ENCODE measurements around the gene TLCD1. TPM values are rescaled to one million over a fixed set of nuclear protein-coding genes. Genes with fewer than 3 reads are reported as not detected.

Gene TLCD1, protein sequence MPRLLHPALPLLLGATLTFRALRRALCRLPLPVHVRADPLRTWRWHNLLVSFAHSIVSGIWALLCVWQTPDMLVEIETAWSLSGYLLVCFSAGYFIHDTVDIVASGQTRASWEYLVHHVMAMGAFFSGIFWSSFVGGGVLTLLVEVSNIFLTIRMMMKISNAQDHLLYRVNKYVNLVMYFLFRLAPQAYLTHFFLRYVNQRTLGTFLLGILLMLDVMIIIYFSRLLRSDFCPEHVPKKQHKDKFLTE
- total RNA-seq (under 1 TPM in 1 of 2 experiments, not detected in 1; 0.88 TPM), polyA plus RNA-seq (under 1 TPM in 1 of 3 donors, not detected in 2; 0.22 TPM), total RNA-seq (0.43 to 8.6 (median 1.7) reads per million in 6 experiments)

- POLR2A ChIA-PET = interaction anchor here (0.6 to 7.5 kb wide), 16 partner anchors 15 to 354 kb away, joined by 3 to 365 read pairs (median 10); partner anchors contain the start of genes BLTP2, DHRS13, FLOT2 and PHF12
- H3K36me3 Mint-ChIP-seq = peaks cover 5 to 41% (median 10%) of the 10 kb centered on the region in 3 donors
- H3K4me1 Mint-ChIP-seq = peaks cover 17 to 68% (median 56%) of the 10 kb centered on the region in 4 donors
- peak within 1 kb of the TSS; percentile 82 to 100 (median 99) for H3K27ac Mint-ChIP-seq
- no peaks in the 10 kb centered on the region for H3K27me3 Mint-ChIP-seq
- ATAC-seq (peak; percentile 28 to 35), DNase-seq (peak in 8 of 10 donors; percentile 50 to 76 (median 56))
- peak within 1 kb of the TSS; percentile 95 to 100 (median 98) for H3K4me3 Mint-ChIP-seq
- no peaks in the 10 kb centered on the region for H3K9me3 Mint-ChIP-seq
Observed at GRCh38 chr17:28726226-28726626, at the start of gene TLCD1. Gene TLCD1 (minus strand): TSS chr17:28726233. CDS start chr17:28726097, 136 bp downstream.

DNA sequence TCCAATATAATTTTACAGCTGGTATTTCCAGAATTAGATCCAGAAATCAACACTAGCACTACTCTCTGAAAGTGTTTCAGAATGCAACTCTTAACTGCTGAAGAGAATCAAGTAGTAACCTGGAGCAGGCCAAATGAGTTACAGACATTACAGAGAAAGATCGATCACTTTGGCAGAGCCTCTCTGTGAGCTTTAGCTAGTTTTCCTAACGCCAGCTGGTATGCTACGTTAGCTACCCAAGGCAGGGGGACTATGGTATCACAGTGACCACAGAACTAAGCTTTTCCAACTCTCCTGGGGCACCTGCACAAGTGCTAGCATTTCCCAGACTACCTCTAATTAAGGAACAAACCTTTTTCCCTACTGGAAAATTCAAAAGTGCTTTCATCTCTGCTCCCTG lies 48.2 kb upstream of the TLCD1 start:
- DNase-seq (no peak), ATAC-seq (no peak)
- POLR2A ChIA-PET = interaction anchor here (1.7 kb wide), 1 partner anchor 124 kb away, joined by 3 read pairs; no protein-coding TSS in a partner anchor
- H3K4me1 Mint-ChIP-seq = peaks cover 25 to 38% (median 34%) of the 10 kb centered on the region in 4 donors
- no peaks in the 10 kb centered on the region for H3K27me3 Mint-ChIP-seq
- H3K4me3 Mint-ChIP-seq = no peak overlapping the region
- peaks cover 0 to 17% (median 0%) of the 10 kb centered on the region in 3 donors for H3K36me3 Mint-ChIP-seq
- H3K9me3 Mint-ChIP-seq = no peaks in the 10 kb centered on the region
- no peak overlapping the region for H3K27ac Mint-ChIP-seq

DNA sequence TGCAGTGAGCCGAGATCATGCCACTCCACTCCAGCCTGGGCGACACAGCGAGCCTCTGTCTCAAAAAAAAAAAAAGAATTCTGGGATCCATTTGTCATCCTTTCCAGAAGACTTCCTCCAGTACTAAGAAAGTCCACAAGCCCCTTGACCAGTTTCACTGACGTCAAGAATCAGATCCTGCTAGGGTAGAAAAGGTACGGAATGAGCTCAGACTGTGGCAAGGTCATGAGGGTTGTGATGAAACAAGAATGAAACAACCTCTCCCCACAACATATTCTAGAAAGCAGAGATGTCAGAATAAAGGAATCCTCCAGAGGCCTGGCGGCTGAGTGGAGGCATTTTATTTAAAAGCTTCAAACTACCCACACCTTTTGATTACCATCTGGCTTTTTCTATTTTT lies 47.7 kb upstream of the TLCD1 start:
- DNase-seq = no peak
- no peaks in the 10 kb centered on the region for H3K9me3 Mint-ChIP-seq
- H3K36me3 Mint-ChIP-seq = peaks cover 0 to 15% (median 0%) of the 10 kb centered on the region in 3 donors
- H3K4me3 Mint-ChIP-seq = no peak overlapping the region
- POLR2A ChIA-PET = no interaction called here
- peaks cover 21 to 34% (median 30%) of the 10 kb centered on the region in 4 donors for H3K4me1 Mint-ChIP-seq
- ATAC-seq = no peak
- no peaks in the 10 kb centered on the region for H3K27me3 Mint-ChIP-seq
- peak overlapping the region in 1 of 10 donors; percentile 60 for H3K27ac Mint-ChIP-seq

GRCh38 chr17:28765038-28765437 lies 39.0 kb upstream of the TLCD1 start:
- Mint-ChIP-seq H3K27me3 (no peaks in the 10 kb centered on the region), H3K27ac (peak overlapping the region in 3 of 10 donors; percentile 24 to 40 (median 25)), H3K4me3 (no peak overlapping the region), H3K9me3 (no peaks in the 10 kb centered on the region), H3K4me1 (peaks cover 6 to 13% (median 9%) of the 10 kb centered on the region in 4 donors), H3K36me3 (peaks cover 0 to 35% (median 0%) of the 10 kb centered on the region in 3 donors)
- DNase-seq (no peak), ATAC-seq (no peak)
- POLR2A ChIA-PET = interaction anchor here (1.9 to 2.8 kb wide), 2 partner anchors 45 to 132 kb away, joined by 6 to 18 read pairs; partner anchors contain the start of genes FLOT2 and RPL23A

GRCh38 chr17:28763804-28764266 lies 37.8 kb upstream of the TLCD1 start:
- ATAC-seq (peak; percentile 71 to 80), DNase-seq (peak; percentile 50 to 91 (median 74))
- H3K27ac Mint-ChIP-seq = peak overlapping the region in 5 of 10 donors; percentile 3 to 90 (median 61)
- no peaks in the 10 kb centered on the region for H3K9me3 Mint-ChIP-seq
- POLR2A ChIA-PET = interaction anchor here (0.6 to 2.8 kb wide), 12 partner anchors 15 to 536 kb away, joined by 3 to 18 read pairs (median 4); partner anchors contain the start of genes FLOT2, PHF12 and RPL23A
- no peak overlapping the region for H3K4me3 Mint-ChIP-seq
- peaks cover 0 to 43% (median 2%) of the 10 kb centered on the region in 3 donors for H3K36me3 Mint-ChIP-seq
- peaks cover 2 to 6% (median 4%) of the 10 kb centered on the region in 4 donors for H3K4me1 Mint-ChIP-seq
- H3K27me3 Mint-ChIP-seq = no peaks in the 10 kb centered on the region

- H3K27ac Mint-ChIP-seq = peak overlapping the region in 2 of 10 donors; percentile 3 to 28
- ATAC-seq (peak; percentile 12 to 23), DNase-seq (no peak)
- H3K9me3 Mint-ChIP-seq = no peaks in the 10 kb centered on the region
- no peak overlapping the region for H3K4me3 Mint-ChIP-seq
- POLR2A ChIA-PET = interaction anchor here (0.6 to 2.8 kb wide), 12 partner anchors 14 to 537 kb away, joined by 3 to 18 read pairs (median 4); partner anchors contain the start of genes FLOT2, PHF12 and RPL23A
- peaks cover 0 to 47% (median 2%) of the 10 kb centered on the region in 3 donors for H3K36me3 Mint-ChIP-seq
- H3K4me1 Mint-ChIP-seq = peaks cover 2 to 6% (median 4%) of the 10 kb centered on the region in 4 donors
- no peaks in the 10 kb centered on the region for H3K27me3 Mint-ChIP-seq
Observed at GRCh38 chr17:28763137-28763799, 37.2 kb upstream of the TLCD1 start.

DNA sequence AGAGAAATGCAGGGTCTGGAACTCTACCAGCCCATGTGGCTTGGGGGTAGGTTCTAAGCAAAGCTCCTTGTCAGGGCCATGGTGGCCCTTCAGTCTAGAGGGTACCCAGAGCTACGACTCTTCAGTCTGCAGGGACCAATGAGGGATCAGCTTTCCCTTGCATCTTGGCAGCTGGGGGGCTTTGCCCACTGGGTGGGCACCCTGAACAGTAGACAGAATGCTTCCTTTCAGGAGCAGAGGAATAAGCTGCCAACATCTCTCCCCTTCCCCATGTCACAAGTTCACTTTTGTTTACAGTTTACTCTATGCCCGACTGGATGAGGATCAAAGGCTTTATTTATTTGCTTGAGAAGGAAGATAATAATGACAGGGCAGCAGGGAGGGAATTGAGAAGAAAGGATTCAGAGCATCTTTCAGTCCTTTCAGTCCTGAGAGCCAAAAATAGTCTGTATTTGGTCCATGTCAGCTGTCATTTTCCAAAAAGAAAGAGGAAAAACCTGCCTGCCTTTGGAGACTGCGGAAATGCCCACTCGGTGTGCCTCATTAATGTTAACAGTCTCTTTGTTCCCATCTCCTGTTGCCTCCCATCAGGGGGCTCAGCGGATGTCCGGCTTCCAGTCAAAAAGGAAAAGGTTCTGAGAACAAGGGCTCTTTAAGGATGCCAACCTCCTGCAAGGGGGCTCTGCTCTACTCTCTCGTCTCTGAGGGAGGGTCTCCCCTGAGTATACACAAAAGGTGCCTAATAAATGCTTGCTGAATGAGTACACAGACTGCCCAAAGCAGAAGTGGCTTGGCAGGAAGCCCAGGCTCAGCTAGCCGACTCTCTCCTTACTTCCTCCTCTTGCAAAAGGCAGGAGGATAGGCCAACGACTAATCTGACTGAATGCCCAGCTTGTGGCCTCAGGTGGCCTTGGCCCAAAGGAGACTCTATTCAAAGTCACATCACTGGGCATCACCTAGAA lies 34.8 kb upstream of the TLCD1 start:
- H3K36me3 Mint-ChIP-seq = peaks cover 0 to 56% (median 2%) of the 10 kb centered on the region in 3 donors
- no peak for DNase-seq
- no peak for ATAC-seq
- POLR2A ChIA-PET = interaction anchor here (0.9 to 1.2 kb wide), 3 partner anchors 33 to 141 kb away, joined by 3 read pairs; partner anchors contain the start of gene DHRS13
- H3K9me3 Mint-ChIP-seq = no peaks in the 10 kb centered on the region
- no peak overlapping the region for H3K4me3 Mint-ChIP-seq
- H3K27ac Mint-ChIP-seq = peak overlapping the region in 2 of 10 donors; percentile 40 to 48
- H3K4me1 Mint-ChIP-seq = peaks cover 4 to 6% (median 4%) of the 10 kb centered on the region in 4 donors
- no peaks in the 10 kb centered on the region for H3K27me3 Mint-ChIP-seq

DNA sequence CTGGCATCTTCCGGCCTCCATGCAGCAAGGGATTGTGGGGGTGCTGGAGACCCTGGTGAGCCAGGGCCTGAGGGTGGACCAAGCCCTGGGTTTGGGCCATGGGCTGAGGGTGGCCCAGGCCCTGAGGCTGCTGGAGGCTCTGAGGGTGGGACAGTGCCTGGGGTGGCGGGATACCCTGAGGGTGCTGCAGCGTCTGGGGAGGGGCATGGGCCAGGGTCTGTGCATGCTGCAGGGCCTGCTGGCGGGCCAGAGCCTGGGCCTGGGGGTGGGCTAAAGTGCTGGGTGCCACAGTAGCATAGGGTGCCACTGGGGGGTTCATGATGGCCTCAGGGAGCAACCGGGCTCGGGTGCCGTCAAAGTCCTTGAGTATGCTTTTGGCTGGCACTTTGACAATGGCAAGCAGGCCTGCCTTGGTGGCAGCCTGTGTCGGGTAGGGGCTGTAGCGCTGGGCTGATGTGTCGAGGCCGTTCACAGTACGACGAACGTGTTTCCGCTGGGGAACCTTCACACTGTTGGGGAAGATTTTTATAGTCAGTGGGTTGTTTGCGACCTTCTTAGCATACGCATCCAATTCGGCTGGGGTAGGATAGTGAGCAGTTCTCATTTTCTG lies 33.3 kb upstream of the TLCD1 start:
- peaks cover 0 to 52% (median 2%) of the 10 kb centered on the region in 3 donors for H3K36me3 Mint-ChIP-seq
- DNase-seq = no peak
- no peaks in the 10 kb centered on the region for H3K9me3 Mint-ChIP-seq
- peaks cover 4 to 6% (median 4%) of the 10 kb centered on the region in 4 donors for H3K4me1 Mint-ChIP-seq
- no peak for ATAC-seq
- H3K27ac Mint-ChIP-seq = no peak overlapping the region
- H3K27me3 Mint-ChIP-seq = no peaks in the 10 kb centered on the region
- POLR2A ChIA-PET = interaction anchor here (0.5 kb wide), 1 partner anchor 20 kb away, joined by 3 read pairs; no protein-coding TSS in a partner anchor
- H3K4me3 Mint-ChIP-seq = no peak overlapping the region

DNA sequence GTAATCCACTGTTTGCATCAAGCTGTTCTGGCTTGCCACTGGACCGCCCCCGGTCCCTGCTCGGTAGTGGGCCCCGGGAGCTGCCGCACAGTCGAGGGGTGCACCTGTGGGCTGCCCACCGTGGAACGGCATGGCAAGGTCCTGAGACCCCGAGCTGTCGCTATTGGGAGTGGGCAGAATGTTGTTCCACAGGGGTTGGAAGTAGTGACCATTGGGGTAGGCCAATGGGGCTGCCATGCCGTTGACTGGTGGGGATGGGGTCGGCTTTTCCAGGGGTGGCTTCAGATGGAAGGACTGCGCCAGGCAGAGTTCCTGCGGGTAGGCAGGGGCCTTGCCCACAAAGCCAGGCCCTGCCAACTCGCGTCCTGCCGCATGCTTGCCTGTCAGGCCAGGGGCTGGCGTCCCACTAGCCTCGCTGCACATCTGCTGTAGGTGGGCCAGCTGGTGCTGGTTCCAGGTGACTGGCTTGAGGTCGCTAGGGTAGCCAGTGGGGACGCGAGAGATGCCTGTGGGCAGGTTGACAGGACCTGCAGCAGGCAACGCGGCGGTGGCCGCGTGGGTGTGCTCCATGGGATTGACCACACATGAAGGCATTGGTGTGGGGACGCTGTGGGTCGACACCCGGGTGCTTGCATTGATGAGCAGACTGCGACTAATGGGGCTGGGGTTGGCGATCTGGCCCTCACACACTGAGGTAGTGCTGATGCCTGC lies 32.5 kb upstream of the TLCD1 start:
- DNase-seq = no peak
- Mint-ChIP-seq H3K36me3 (peaks cover 0 to 49% (median 2%) of the 10 kb centered on the region in 3 donors), H3K27ac (no peak overlapping the region), H3K27me3 (no peaks in the 10 kb centered on the region), H3K4me1 (peaks cover under 1 to 3% (median under 1%) of the 10 kb centered on the region in 4 donors), H3K4me3 (no peak overlapping the region), H3K9me3 (no peaks in the 10 kb centered on the region)
- POLR2A ChIA-PET = interaction anchor here (1.3 kb wide), 1 partner anchor 9 kb away, joined by 3 read pairs; no protein-coding TSS in a partner anchor
- no peak for ATAC-seq

DNA sequence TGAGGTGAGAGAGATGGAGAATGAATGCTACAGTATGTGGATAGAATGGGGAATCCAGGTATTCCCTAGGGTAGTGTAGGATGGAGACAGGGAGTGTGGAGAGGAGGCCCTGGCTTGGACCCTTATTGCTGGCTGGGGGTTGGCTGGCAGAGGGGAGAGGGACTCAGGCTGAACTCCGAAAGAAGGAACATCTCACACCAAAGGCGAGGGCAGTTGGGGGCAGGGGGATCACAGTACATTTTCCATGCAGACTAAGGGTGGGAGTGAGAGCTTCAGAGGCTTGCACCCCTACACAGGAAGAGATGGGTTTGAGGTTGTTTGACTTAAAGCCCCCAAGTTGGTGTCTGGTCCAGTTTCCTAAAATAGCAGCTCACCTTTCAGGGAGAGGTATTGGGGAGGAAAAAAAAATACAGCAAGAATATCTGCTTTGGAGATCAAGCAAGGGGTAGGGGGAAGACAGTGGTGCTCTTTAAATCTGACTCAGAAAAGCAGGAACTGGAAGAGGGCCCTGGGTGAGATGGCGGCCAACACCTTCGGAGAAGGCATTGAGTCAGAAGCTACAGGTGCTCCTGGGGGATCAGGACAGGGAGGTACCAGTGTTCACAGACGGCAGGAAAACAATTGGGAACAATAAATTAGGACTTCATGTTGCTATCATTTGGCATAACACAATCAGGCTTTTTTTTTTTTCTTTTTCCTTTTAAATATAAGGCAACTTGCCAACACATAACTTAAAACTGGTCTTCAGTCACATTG lies 30.2 kb upstream of the TLCD1 start:
- Mint-ChIP-seq H3K9me3 (no peaks in the 10 kb centered on the region), H3K4me3 (no peak overlapping the region), H3K4me1 (peaks cover 0 to 3% (median under 1%) of the 10 kb centered on the region in 4 donors), H3K27ac (peak overlapping the region in 4 of 10 donors; percentile 41 to 77 (median 62)), H3K36me3 (peaks cover 0 to 43% (median 2%) of the 10 kb centered on the region in 3 donors), H3K27me3 (no peaks in the 10 kb centered on the region)
- POLR2A ChIA-PET = interaction anchor here (0.7 to 1.3 kb wide), 2 partner anchors 29 to 36 kb away, joined by 3 to 5 read pairs; partner anchors contain the start of gene RPL23A
- no peak for DNase-seq
- no peak for ATAC-seq
